MCF 10A (cell line): ENCODE measurements around the gene TEX2. TPM values are rescaled to one million over a fixed set of nuclear protein-coding genes. Genes with fewer than 3 reads are reported as not detected.
A peak's percentile ranks its signal among the peaks of the same experiment; 100 is the strongest.

ENCODE experiments used
- BruUV-seq: library from RNA; stranded (reverse); fragments of 400-500 nt; replicated peaks from 2 replicates; lab custom pipeline; 2021; lab: Mats Ljungman, UMichigan
- CTCF ChIA-PET: fragments of 300-600 bp; sonication (Branson Sonifier 250); formaldehyde crosslinking; extraction: SDS; loops from one replicate; lab custom pipeline; 2021; ENCODE audit warnings: antibody characterized with exemption, inconsistent platforms; lab: Yijun Ruan, JAX
- POLR2A ChIA-PET: fragments of 300-600, 350-650 bp; sonication (Branson Sonifier 250); formaldehyde crosslinking; extraction: SDS; loops from one replicate; lab custom pipeline; 2020; ENCODE audit warnings: antibody characterized with exemption, inconsistent platforms; lab: Yijun Ruan, JAX
- DNase-seq: peaks from one replicate; pipeline ENCODE4 v3.0.0-alpha.2; 2018; ENCODE audit not compliant: unreplicated experiment
- H3K27ac Mint-ChIP-seq: one replicate; pipeline ENCODE4 v1.8.0; 2022; ENCODE audit warnings: mild to moderate bottlenecking, low read depth, mixed read lengths; ENCODE audit not compliant: unreplicated experiment
- H3K27me3 Mint-ChIP-seq: one replicate; pipeline ENCODE4 v1.8.0; 2022; ENCODE audit warnings: mixed read lengths; ENCODE audit not compliant: insufficient read depth, unreplicated experiment
- H3K36me3 Mint-ChIP-seq: one replicate; pipeline ENCODE4 v1.8.0; 2022; ENCODE audit warnings: mild to moderate bottlenecking, moderate library complexity, mixed read lengths; ENCODE audit not compliant: insufficient read depth, unreplicated experiment
- H3K4me1 Mint-ChIP-seq: one replicate; pipeline ENCODE4 v1.8.0; 2022; ENCODE audit warnings: mixed read lengths; ENCODE audit not compliant: insufficient read depth, unreplicated experiment
- H3K4me3 Mint-ChIP-seq: one replicate; pipeline ENCODE4 v1.8.0; 2022; ENCODE audit warnings: mild to moderate bottlenecking, moderate library complexity, mixed read lengths; ENCODE audit not compliant: unreplicated experiment
- H3K9me3 Mint-ChIP-seq: one replicate; pipeline ENCODE4 v1.8.0; 2022; ENCODE audit warnings: mixed read lengths; ENCODE audit not compliant: unreplicated experiment
- intact Hi-C: fragments of 100-400 bp; cut with micrococcal nuclease; formaldehyde crosslinking; loops from 2 replicates; pipeline ENCODE4 v1.14.1; 2022
- total RNA-seq: library from RNA; stranded (reverse); gene quantifications from 2 replicates; pipeline ENCODE4 v1.2.3, GENCODE V29; 2022
- TF ChIP-seq, protein P1 (sequence below): fragments of 200-600 bp; IDR thresholded peaks from one replicate; pipeline ENCODE4 v1.8.0; 2022; ENCODE audit warnings: antibody characterized with exemption, mild to moderate bottlenecking; ENCODE audit not compliant: unreplicated experiment

TEX2 gene
- total RNA-seq, 1 experiment from 2014 or later, result 42.2 TPM

DNA sequence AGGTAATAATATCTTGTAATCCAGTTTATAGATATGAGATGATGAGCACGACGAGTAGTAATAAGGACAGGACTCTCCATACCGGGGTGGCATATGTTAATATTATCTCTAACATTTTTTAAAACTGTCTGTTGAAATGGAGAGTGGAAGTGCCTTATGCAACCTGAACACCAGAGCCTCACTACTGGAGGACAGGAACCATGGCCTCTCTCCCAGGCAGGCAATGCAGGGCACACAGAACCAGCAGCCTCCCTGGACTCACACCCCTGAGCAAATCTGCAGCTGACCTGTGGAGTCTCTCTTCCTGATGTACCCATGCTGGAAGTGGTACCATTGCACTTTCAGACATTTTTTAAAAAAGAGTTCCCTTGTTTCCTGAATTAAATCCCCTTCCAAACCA is 78.0 kb downstream of the TEX2 start:
- H3K27me3 Mint-ChIP-seq, result no peaks in the 10 kb centered on the region
- DNase-seq, result no peak
- intact Hi-C loops, result no loop called here
- H3K4me3 Mint-ChIP-seq, result no peak overlapping the region
- no TSS peak for BruUV-seq
- peaks cover 6% of the 10 kb centered on the region for H3K4me1 Mint-ChIP-seq
- POLR2A ChIA-PET, result interaction anchor here (1.4 to 1.5 kb wide), 2 partner anchors 10 to 31 kb away, joined by 3 to 8 read pairs; no protein-coding TSS in a partner anchor
- TF ChIP-seq, protein P1, sequence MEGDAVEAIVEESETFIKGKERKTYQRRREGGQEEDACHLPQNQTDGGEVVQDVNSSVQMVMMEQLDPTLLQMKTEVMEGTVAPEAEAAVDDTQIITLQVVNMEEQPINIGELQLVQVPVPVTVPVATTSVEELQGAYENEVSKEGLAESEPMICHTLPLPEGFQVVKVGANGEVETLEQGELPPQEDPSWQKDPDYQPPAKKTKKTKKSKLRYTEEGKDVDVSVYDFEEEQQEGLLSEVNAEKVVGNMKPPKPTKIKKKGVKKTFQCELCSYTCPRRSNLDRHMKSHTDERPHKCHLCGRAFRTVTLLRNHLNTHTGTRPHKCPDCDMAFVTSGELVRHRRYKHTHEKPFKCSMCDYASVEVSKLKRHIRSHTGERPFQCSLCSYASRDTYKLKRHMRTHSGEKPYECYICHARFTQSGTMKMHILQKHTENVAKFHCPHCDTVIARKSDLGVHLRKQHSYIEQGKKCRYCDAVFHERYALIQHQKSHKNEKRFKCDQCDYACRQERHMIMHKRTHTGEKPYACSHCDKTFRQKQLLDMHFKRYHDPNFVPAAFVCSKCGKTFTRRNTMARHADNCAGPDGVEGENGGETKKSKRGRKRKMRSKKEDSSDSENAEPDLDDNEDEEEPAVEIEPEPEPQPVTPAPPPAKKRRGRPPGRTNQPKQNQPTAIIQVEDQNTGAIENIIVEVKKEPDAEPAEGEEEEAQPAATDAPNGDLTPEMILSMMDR, result no peak
- H3K36me3 Mint-ChIP-seq, result peaks cover 86% of the 10 kb centered on the region
- H3K9me3 Mint-ChIP-seq, result no peaks in the 10 kb centered on the region
- CTCF ChIA-PET, result interaction anchor here (0.6 kb wide), 3 partner anchors 52 to 242 kb away, joined by 3 to 4 read pairs (median 3); no protein-coding TSS in a partner anchor
- H3K27ac Mint-ChIP-seq, result no peak overlapping the region

DNA sequence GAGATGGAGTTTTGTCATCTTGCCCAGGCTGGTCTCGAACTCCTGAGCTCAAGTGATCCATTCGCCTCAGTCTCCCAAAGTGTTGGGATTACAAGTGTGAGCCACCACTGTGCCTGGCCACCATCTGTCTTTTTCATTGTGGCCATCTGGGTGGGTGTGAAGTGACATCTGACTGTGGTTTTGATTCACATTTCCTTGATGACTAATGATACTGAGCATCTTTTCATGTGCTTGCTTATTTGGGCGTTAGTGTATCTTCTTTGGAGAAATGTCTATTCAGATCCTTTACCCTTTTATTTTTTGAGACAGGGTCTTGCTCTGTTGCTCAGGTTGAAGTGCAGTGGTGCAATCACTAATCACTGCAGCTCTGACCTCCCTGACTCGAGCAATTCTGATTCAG is 79.2 kb downstream of the TEX2 start:
- CTCF ChIA-PET, result interaction anchor here (0.7 kb wide), 1 partner anchor 181 kb away, joined by 3 read pairs; no protein-coding TSS in a partner anchor
- Mint-ChIP-seq H3K27ac (no peak overlapping the region), H3K9me3 (no peaks in the 10 kb centered on the region), H3K4me1 (peaks cover 6% of the 10 kb centered on the region), H3K4me3 (no peak overlapping the region), H3K27me3 (no peaks in the 10 kb centered on the region), H3K36me3 (peaks cover 85% of the 10 kb centered on the region)
- BruUV-seq, result no TSS peak
- intact Hi-C loops, result no loop called here
- peak; percentile 17 for DNase-seq
- POLR2A ChIA-PET, result interaction anchor here (0.7 to 1.5 kb wide), 3 partner anchors 11 to 91 kb away, joined by 3 to 8 read pairs (median 3); no protein-coding TSS in a partner anchor
- TF ChIP-seq, protein P1, result no peak

DNA sequence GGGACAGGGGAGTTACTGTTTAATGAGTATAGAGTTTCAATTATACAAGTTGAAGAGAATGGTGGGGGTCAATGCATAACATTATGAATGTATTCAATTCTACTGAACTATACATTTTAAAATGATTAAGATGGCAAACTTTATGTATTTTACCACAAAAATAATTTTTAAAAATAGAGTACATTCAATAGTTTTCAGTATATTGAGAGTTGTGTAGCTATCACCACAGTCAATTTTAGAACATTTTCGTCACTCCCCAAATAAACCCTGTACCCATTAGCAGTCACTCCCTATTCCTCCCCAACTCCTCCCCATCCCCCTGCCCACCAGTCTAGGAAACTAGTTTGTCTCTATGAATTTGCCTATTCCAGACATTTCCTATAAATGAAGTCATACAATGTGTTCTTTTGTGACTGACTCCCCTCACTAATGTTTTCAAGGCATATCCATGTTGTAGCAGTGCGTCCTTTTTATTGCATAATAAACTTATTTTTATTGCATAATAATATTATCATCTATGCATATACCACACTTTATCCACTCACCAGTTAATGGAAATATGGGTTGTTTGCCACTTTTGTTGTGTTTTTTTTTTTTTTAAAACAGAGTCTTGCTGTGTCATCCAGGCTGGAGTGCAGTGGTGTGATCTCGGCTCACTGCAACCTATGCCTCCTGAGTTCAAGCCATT is 80.6 kb downstream of the TEX2 start:
- Mint-ChIP-seq H3K36me3 (peaks cover 87% of the 10 kb centered on the region), H3K27me3 (no peaks in the 10 kb centered on the region), H3K4me1 (peaks cover 6% of the 10 kb centered on the region), H3K27ac (no peak overlapping the region), H3K4me3 (no peak overlapping the region), H3K9me3 (no peaks in the 10 kb centered on the region)
- TF ChIP-seq, protein P1, result no peak
- POLR2A ChIA-PET, result no interaction called here
- DNase-seq, result no peak
- intact Hi-C loops, result no loop called here
- no TSS peak for BruUV-seq
- CTCF ChIA-PET, result interaction anchor here (1.0 kb wide), 1 partner anchor 315 kb away, joined by 3 read pairs; no protein-coding TSS in a partner anchor
